Pancreas (tissue), 10 donors: ENCODE data around the gene ANTXR1. TPM values are rescaled to one million over a fixed set of nuclear protein-coding genes. Genes with fewer than 3 reads are reported as not detected.
A peak's percentile ranks its signal among the peaks of the same experiment; 100 is the strongest.

Experiments
- ATAC-seq, 4 donors: fragments of 200-7000 bp; cut with Tn5 transposase; one replicate each; pipeline versions ENCODE4 v1.8.0 to v1.9.1; 2020; ENCODE audit warnings: mild to moderate bottlenecking in 4 of 4, moderate library complexity in 4 of 4
- DNase-seq, 6 donors: peaks; one replicate each; pipeline ENCODE4 v3.0.0-alpha.2; 2020
- FAIRE-seq: peaks from 2 replicates; lab custom pipeline; 2012; peaks lifted over from hg19 to GRCh38; lab: Jason Lieb, UNC
- H3K27ac ChIP-seq, 4 donors: fragments of 200-600 bp; sonication (generic); 1 replicate in 3 of 4; 2 replicates in 1 of 4; pipeline versions ENCODE4 v1.5.0 to v1.8.0; 2020
- H3K27me3 ChIP-seq, 4 donors: fragments of 200-600 bp; one replicate each; pipeline ENCODE4 v1.8.0; 2021
- H3K36me3 ChIP-seq, 3 donors: fragments of 200-600 bp; sonication (generic) in 1 of 3; one replicate each; pipeline versions ENCODE4 v1.5.0 to v1.8.0; 2020 to 2021
- H3K4me1 ChIP-seq, 3 donors: fragments of 200-600 bp; one replicate each; pipeline ENCODE4 v1.8.0; 2021
- H3K4me3 ChIP-seq, 4 donors: fragments of 200-600 bp; sonication (generic) in 2 of 4; one replicate each; pipeline versions ENCODE4 v1.5.0 to v1.8.0; 2020 to 2021
- H3K9me3 ChIP-seq, 4 donors: fragments of 200-600 bp; one replicate each; pipeline ENCODE4 v1.8.0; 2021
- CTCF ChIP-seq, 4 donors: fragments of 200-600 bp; sonication (generic) in 3 of 4; IDR thresholded peaks; one replicate each; pipeline versions ENCODE4 v1.5.0 to v1.8.0; 2021; ENCODE audit warnings: antibody characterized with exemption in 4 of 4
- WGBS, 2 donors: extraction: QIAGEN DNeasy Blood & Tissue Kit; methylation state at CpG; one replicate each; pipeline ENCODE4 v1.1.7; 2013; 5-methylcytosine and 5-hydroxymethylcytosine counted together
- intact Hi-C, 3 donors: fragments of 100-400 bp; cut with DNase I; formaldehyde crosslinking; loops; one replicate each; pipeline versions ENCODE4 v1.11.1 to v1.14.2; 2022
- polyA plus RNA-seq, 2 donors: library from polyadenylated mRNA; stranded (reverse); fragments of 200-250 nt; gene quantifications; one replicate each; pipeline ENCODE4 v1.2.3, GENCODE V29; 2013
- total RNA-seq, 6 donors: library from RNA; stranded (reverse); fragmentation: NEBNext Ultra II Directional in 4 of 6; extraction: Animal tissue kit (Norgen Biotek cat#: 25700) in 4 of 6; gene quantifications; one replicate each; pipeline versions ENCODE4 v1.2.1 to v1.2.4, GENCODE V29; 2021 to 2023
- donor health status: healthy with polysubstance abuse.
- donor health status: DM: no; HTN: no; CAD: no; lungs with moderate emphysema.
- donor health status: DM: no; HTN: no; CAD: no.
- donor health status: control.
- donor health status: control.
- donor health status: Bipolar disorder and iron deficiency.
- donor health status: DM: yes; HTN: yes; CAD: no.
- donor health status: DM: no; HTN: no; CAD: no.
- donor health status: DM: no; HTN: no; CAD: no.
- donor health status: DM: yes; HTN: yes; CAD: no.

ANTXR1 gene
- total and polyA plus RNA-seq, 8 donors = 1.7 to 23.4 (median 2.5) TPM

GRCh38 chr2:69007603-69008002 is 5.4 kb upstream of the ANTXR1 start:
- Histone ChIP-seq H3K27me3 (no peaks in the 10 kb centered on the region), H3K4me1 (no peaks in the 10 kb centered on the region), H3K4me3 (no peak overlapping the region), H3K36me3 (no peaks in the 10 kb centered on the region), H3K27ac (no peak overlapping the region), H3K9me3 (no peaks in the 10 kb centered on the region)
- no peak for ATAC-seq
- intact Hi-C loops = no loop called here
- no peak for FAIRE-seq
- no peak for TF ChIP-seq CTCF (IDR thresholded peaks at IDR 0.05)
- no peak for DNase-seq

- Histone ChIP-seq H3K4me3 (no peak overlapping the region), H3K9me3 (no peaks in the 10 kb centered on the region), H3K36me3 (no peaks in the 10 kb centered on the region), H3K4me1 (peaks cover 0 to 10% (median 0%) of the 10 kb centered on the region in 3 donors), H3K27me3 (peaks cover 0 to 20% (median 6%) of the 10 kb centered on the region in 4 donors), H3K27ac (no peak overlapping the region)
- no peak for FAIRE-seq
- no peak for ATAC-seq
- WGBS, 2 donors = 69% methylated on average over 8 of the region's 8 CpGs
- DNase-seq = no peak
- no peak for TF ChIP-seq CTCF (IDR thresholded peaks at IDR 0.05)
- intact Hi-C loops = no loop called here
Observed at GRCh38 chr2:69010437-69011194, 2.4 kb upstream of the ANTXR1 start.

GRCh38 chr2:69011611-69012157 is 1.3 kb upstream of the ANTXR1 start:
- WGBS, 2 donors = 48 to 66% methylated on average over 4 of the region's 4 CpGs
- no peak for ATAC-seq
- FAIRE-seq = no peak

GRCh38 chr2:69012310-69013141 is 453 bp upstream of the ANTXR1 start:
- no peaks in the 10 kb centered on the region for H3K9me3 ChIP-seq
- ATAC-seq (peak; percentile 50 to 84 (median 73)), DNase-seq (peak; percentile 30 to 78 (median 47)), FAIRE-seq (no peak)
- intact Hi-C loops = no loop called here
- peaks cover 0 to 38% (median 8%) of the 10 kb centered on the region in 4 donors for H3K27me3 ChIP-seq
- no peak overlapping the region for H3K27ac ChIP-seq
- H3K36me3 ChIP-seq = no peaks in the 10 kb centered on the region
- 10 to 12% methylated on average over 27 of the region's 27 CpGs for WGBS, 2 donors
- peak overlapping the region in 3 of 4 donors; percentile 37 to 63 (median 44) for H3K4me3 ChIP-seq
- peak; percentile 13 to 55 (median 44) for TF ChIP-seq CTCF (IDR thresholded peaks at IDR 0.05)
- peaks cover 0 to 10% (median 0%) of the 10 kb centered on the region in 3 donors for H3K4me1 ChIP-seq

More at GRCh38 chr2:69011611-69012157, 1.3 kb upstream of the ANTXR1 start:
- Histone ChIP-seq H3K27me3 (peaks cover 0 to 31% (median 8%) of the 10 kb centered on the region in 4 donors), H3K9me3 (no peaks in the 10 kb centered on the region), H3K4me1 (peaks cover 0 to 10% (median 0%) of the 10 kb centered on the region in 3 donors), H3K4me3 (no peak overlapping the region), H3K36me3 (no peaks in the 10 kb centered on the region), H3K27ac (no peak overlapping the region)
- intact Hi-C loops = no loop called here
- no peak for DNase-seq
- no peak for TF ChIP-seq CTCF (IDR thresholded peaks at IDR 0.05)
